H9 (cell line): Measurements from ENCODE around the gene NPC1. TPM values are rescaled to one million over a fixed set of nuclear protein-coding genes. Genes with fewer than 3 reads are reported as not detected.

Experiments used
- DNase-seq: peaks from one replicate; pipeline ENCODE4 v3.0.0-alpha.2; 2017
- H2AFZ ChIP-seq: one replicate; pipeline ENCODE4 v1.6.1; 2013; ENCODE audit warnings: mild to moderate bottlenecking, low read length, control low read depth, moderate library complexity
- H2AK5ac ChIP-seq: 2 replicates; pipeline ENCODE4 v1.6.1; 2013; ENCODE audit warnings: low read length, control low read depth, mixed read lengths; ENCODE audit not compliant: insufficient read length
- H2BK120ac ChIP-seq: one replicate; pipeline ENCODE4 v1.6.1; 2013; ENCODE audit warnings: low read depth, mild to moderate bottlenecking, low read length, control low read depth, inconsistent platforms; ENCODE audit not compliant: poor library complexity, severe bottlenecking
- H2BK12ac ChIP-seq: 2 replicates; pipeline ENCODE4 v1.6.1; 2013; ENCODE audit warnings: low read length, control low read depth, mixed read lengths, low read depth; ENCODE audit not compliant: insufficient read length
- H2BK15ac ChIP-seq: 2 replicates; pipeline ENCODE4 v1.6.1; 2013; ENCODE audit warnings: low read depth, low read length, control low read depth
- H2BK20ac ChIP-seq: one replicate; pipeline ENCODE4 v1.6.1; 2013; ENCODE audit warnings: low read depth, mild to moderate bottlenecking, low read length, control low read depth, inconsistent platforms; ENCODE audit not compliant: poor library complexity, severe bottlenecking
- H2BK5ac ChIP-seq: 2 replicates; pipeline ENCODE4 v1.6.1; 2013; ENCODE audit warnings: low read length, control low read depth, mixed read lengths; ENCODE audit not compliant: insufficient read length
- H3K14ac ChIP-seq: 2 replicates; pipeline ENCODE4 v1.6.1; 2013; ENCODE audit warnings: low read length, control low read depth; ENCODE audit not compliant: insufficient read depth
- H3K18ac ChIP-seq: 2 replicates; pipeline ENCODE4 v1.6.1; 2013; ENCODE audit warnings: low read depth, mild to moderate bottlenecking, mixed read lengths, low read length, control low read depth; ENCODE audit not compliant: insufficient read length
- H3K23ac ChIP-seq: 2 replicates; pipeline ENCODE4 v1.6.1; 2013; ENCODE audit warnings: low read length, control low read depth, mixed read lengths, low read depth; ENCODE audit not compliant: insufficient read length
- H3K23me2 ChIP-seq: 2 replicates; pipeline ENCODE4 v1.6.1; 2013; ENCODE audit warnings: low read depth, mild to moderate bottlenecking, mixed read lengths, low read length, control low read depth; ENCODE audit not compliant: insufficient read length, poor library complexity, severe bottlenecking
- H3K27ac ChIP-seq: 2 replicates; pipeline ENCODE4 v1.5.1; 2013; ENCODE audit warnings: low read length, control low read depth, mixed read lengths, low read depth; ENCODE audit not compliant: insufficient read length
- H3K27me3 ChIP-seq: 2 replicates; pipeline ENCODE4 v1.6.1; 2013; ENCODE audit warnings: low read length, control low read depth, inconsistent platforms; ENCODE audit not compliant: insufficient read depth
- H3K4ac ChIP-seq: 2 replicates; pipeline ENCODE4 v1.6.1; 2013; ENCODE audit warnings: low read depth, mild to moderate bottlenecking, control low read depth, inconsistent platforms, low read length, moderate library complexity
- H3K4me1 ChIP-seq: 2 replicates; pipeline ENCODE4 v1.6.1; 2013; ENCODE audit warnings: low read length, control low read depth, inconsistent platforms; ENCODE audit not compliant: insufficient read depth
- H3K4me2 ChIP-seq: 2 replicates; pipeline ENCODE4 v1.6.1; 2013; ENCODE audit warnings: low read length, control low read depth, mixed read lengths; ENCODE audit not compliant: insufficient read length, insufficient read depth
- H3K56ac ChIP-seq: 2 replicates; pipeline ENCODE4 v1.6.1; 2013; ENCODE audit warnings: low read depth, mild to moderate bottlenecking, mixed read lengths, low read length, control low read depth; ENCODE audit not compliant: insufficient read length
- H3K79me1 ChIP-seq: 2 replicates; pipeline ENCODE4 v1.6.1; 2013; ENCODE audit warnings: low read depth, mild to moderate bottlenecking, moderate library complexity, low read length, control low read depth, inconsistent platforms; ENCODE audit not compliant: insufficient read depth, poor library complexity, severe bottlenecking
- H3K79me2 ChIP-seq: 2 replicates; pipeline ENCODE4 v1.6.1; 2013; ENCODE audit warnings: low read length, control low read depth, inconsistent platforms; ENCODE audit not compliant: insufficient read depth
- H3K9ac ChIP-seq: 2 replicates; pipeline ENCODE4 v1.6.1; 2013; ENCODE audit warnings: low read length, control low read depth, mixed read lengths; ENCODE audit not compliant: insufficient read length; ENCODE audit errors: extremely low read depth
- H3K9me3 ChIP-seq: one replicate; pipeline ENCODE4 v1.6.1; 2013; ENCODE audit warnings: low read depth, low read length, inconsistent platforms; ENCODE audit not compliant: control insufficient read depth
- H3T11ph ChIP-seq: one replicate; pipeline ENCODE4 v1.6.1; 2013; ENCODE audit warnings: mild to moderate bottlenecking, low read length, control low read depth, inconsistent platforms
- H4K20me1 ChIP-seq: one replicate; pipeline ENCODE4 v1.6.1; 2013; ENCODE audit not compliant: control insufficient read depth, insufficient read length, insufficient read depth
- H4K5ac ChIP-seq: 2 replicates; pipeline ENCODE4 v1.6.1; 2013; ENCODE audit warnings: low read depth, mild to moderate bottlenecking, mixed read lengths, low read length, control low read depth; ENCODE audit not compliant: insufficient read length
- H4K8ac ChIP-seq: replicated peaks from 2 replicates; pipeline ENCODE4 v1.6.1; 2013; ENCODE audit warnings: low read length, control low read depth, mixed read lengths, low read depth; ENCODE audit not compliant: insufficient read length
- H4K91ac ChIP-seq: 2 replicates; pipeline ENCODE4 v1.6.1; 2013; ENCODE audit warnings: low read depth, mild to moderate bottlenecking, moderate library complexity, mixed read lengths, low read length, control low read depth; ENCODE audit not compliant: insufficient read length
- H3K27ac Mint-ChIP-seq, 3 experiments: 2 replicates in 2 of 3; 3 replicates in 1 of 3; pipeline ENCODE4 v1.8.0; 2020 to 2021; ENCODE audit warnings: mixed read lengths in 3 of 3, mild to moderate bottlenecking in 1 of 3, moderate library complexity in 1 of 3
- H3K27me3 Mint-ChIP-seq: 2 replicates; pipeline ENCODE4 v1.8.0; 2021; ENCODE audit warnings: low read depth, mild to moderate bottlenecking, moderate library complexity, mixed read lengths
- H3K36me3 Mint-ChIP-seq, 3 experiments: 2 replicates in 2 of 3; 3 replicates in 1 of 3; pipeline ENCODE4 v1.8.0; 2020 to 2021; ENCODE audit warnings: low read depth in 3 of 3, mixed read lengths in 3 of 3; ENCODE audit not compliant: insufficient read depth in 1 of 3
- H3K4me1 Mint-ChIP-seq, 2 experiments: 2 replicates each; pipeline ENCODE4 v1.8.0; 2020; ENCODE audit warnings: mixed read lengths in 2 of 2
- H3K4me3 Mint-ChIP-seq, 2 experiments: 2 replicates in 1 of 2; 3 replicates in 1 of 2; pipeline ENCODE4 v1.8.0; 2020 to 2021; ENCODE audit warnings: mild to moderate bottlenecking in 2 of 2, mixed read lengths in 2 of 2, moderate library complexity in 1 of 2
- H3K9me3 Mint-ChIP-seq, 2 experiments: 2 replicates in 1 of 2; 3 replicates in 1 of 2; pipeline ENCODE4 v1.8.0; 2020; ENCODE audit warnings: mild to moderate bottlenecking in 2 of 2, mixed read lengths in 2 of 2, moderate library complexity in 1 of 2
- WGBS: extraction: QIAGEN DNeasy Blood & Tissue Kit; methylation state at CpG from one replicate; pipeline ENCODE4 v1.1.7; 2013; ENCODE audit warnings: missing lambda C conversion rate, low lambda C conversion rate, mixed read lengths; ENCODE audit not compliant: insufficient read length; ENCODE audit errors: extremely low coverage; 5-methylcytosine and 5-hydroxymethylcytosine counted together
- total RNA-seq: library from RNA; stranded (reverse); gene quantifications from 2 replicates; pipeline ENCODE4 v1.2.1, GENCODE V29; 2021
- TF ChIP-seq, protein P1 (sequence below): fragments of 200-600 bp; sonication (generic); conservative IDR thresholded peaks from 3 replicates; pipeline ENCODE4 v1.8.0; 2021; ENCODE audit warnings: antibody characterized with exemption, mild to moderate bottlenecking

Gene NPC1
- total RNA-seq, 1 experiment from 2014 or later: 24.2 TPM

DNA sequence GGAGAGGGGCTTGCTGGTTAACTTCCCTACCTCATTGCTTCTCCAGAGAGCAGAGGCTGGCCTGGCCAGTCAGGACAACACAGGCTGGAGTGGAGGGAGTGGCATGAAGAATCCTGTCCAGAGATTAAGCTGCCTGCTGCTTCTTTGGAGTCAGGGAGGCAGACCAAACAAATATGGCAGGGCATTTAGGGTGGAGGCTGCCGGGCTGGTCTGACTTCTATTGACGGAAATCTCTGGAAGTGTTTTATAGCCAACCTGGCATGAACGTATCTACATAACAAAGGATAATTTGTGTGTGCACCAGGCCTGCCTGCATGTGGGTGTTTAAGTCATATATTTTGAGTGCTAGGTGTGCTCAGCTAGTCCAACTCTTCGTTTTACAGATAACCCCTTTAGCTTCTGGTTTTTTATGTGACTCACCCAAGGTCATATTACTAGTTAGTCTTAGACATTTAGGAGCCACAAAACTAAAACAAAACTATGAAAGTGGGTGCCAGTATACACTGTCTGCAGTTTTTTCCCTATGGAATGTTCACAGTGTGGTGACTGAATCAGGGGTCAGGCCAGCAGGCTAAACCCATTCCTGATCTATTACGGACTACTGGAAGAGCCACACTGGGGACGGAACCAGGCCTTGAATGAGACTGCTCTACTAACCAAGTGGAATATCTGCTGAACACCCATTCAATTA is 5.5 kb downstream of the NPC1 start:
- H4K20me1 ChIP-seq: no peaks in the 10 kb centered on the region
- H3K9me3 Mint-ChIP-seq: peaks cover 0 to 2% of the 10 kb centered on the region in 2 experiments; a peak in 2 of 5 replicates
- TF ChIP-seq, protein P1, sequence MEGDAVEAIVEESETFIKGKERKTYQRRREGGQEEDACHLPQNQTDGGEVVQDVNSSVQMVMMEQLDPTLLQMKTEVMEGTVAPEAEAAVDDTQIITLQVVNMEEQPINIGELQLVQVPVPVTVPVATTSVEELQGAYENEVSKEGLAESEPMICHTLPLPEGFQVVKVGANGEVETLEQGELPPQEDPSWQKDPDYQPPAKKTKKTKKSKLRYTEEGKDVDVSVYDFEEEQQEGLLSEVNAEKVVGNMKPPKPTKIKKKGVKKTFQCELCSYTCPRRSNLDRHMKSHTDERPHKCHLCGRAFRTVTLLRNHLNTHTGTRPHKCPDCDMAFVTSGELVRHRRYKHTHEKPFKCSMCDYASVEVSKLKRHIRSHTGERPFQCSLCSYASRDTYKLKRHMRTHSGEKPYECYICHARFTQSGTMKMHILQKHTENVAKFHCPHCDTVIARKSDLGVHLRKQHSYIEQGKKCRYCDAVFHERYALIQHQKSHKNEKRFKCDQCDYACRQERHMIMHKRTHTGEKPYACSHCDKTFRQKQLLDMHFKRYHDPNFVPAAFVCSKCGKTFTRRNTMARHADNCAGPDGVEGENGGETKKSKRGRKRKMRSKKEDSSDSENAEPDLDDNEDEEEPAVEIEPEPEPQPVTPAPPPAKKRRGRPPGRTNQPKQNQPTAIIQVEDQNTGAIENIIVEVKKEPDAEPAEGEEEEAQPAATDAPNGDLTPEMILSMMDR: no peak

More for the DNA sequence above, 5.5 kb downstream of the NPC1 start:
- Histone ChIP-seq H3K23ac (no peak overlapping the region), H3K27ac (no peak overlapping the region), H3K27me3 (no peaks in the 10 kb centered on the region), H2AK5ac (no peak overlapping the region), H3K23me2 (peaks cover 6% of the 10 kb centered on the region), H4K5ac (no peak overlapping the region), H3K9ac (no peak overlapping the region), H2BK15ac (no peak overlapping the region), H4K8ac (no peak overlapping the region), H3K4me1 (peaks cover 4% of the 10 kb centered on the region; the same call in 1 of the 2 replicates), H2AFZ (no peak overlapping the region), H2BK20ac (no peak overlapping the region), H3K14ac (no peak overlapping the region), H3K18ac (no peak overlapping the region), H3K79me2 (peaks cover 19% of the 10 kb centered on the region; the same call in 1 of the 2 replicates), H3K79me1 (peaks cover 4% of the 10 kb centered on the region), H4K91ac (no peak overlapping the region), H2BK12ac (no peak overlapping the region), H3K56ac (no peak overlapping the region), H2BK5ac (no peak overlapping the region), H3K9me3 (no peaks in the 10 kb centered on the region), H3T11ph (no peak overlapping the region), H2BK120ac (no peak overlapping the region), H3K4ac (no peak overlapping the region), H3K4me2 (no peak overlapping the region)
- DNase-seq: no peak
- peaks cover 16 to 18% of the 10 kb centered on the region in 2 experiments for H3K4me1 Mint-ChIP-seq
- WGBS: no CpG with 5 or more reads among the region's 6 CpGs
- H3K27me3 Mint-ChIP-seq: no peaks in the 10 kb centered on the region
- no peak overlapping the region for H3K27ac Mint-ChIP-seq
- H3K4me3 Mint-ChIP-seq: no peak overlapping the region
- peaks cover 10 to 24% (median 11%) of the 10 kb centered on the region in 3 experiments for H3K36me3 Mint-ChIP-seq
